B cell (primary cell): ENCODE measurements around the gene HOXB3. TPM values are rescaled to one million over a fixed set of nuclear protein-coding genes. Genes with fewer than 3 reads are reported as not detected.

Source experiments
- ATAC-seq: fragments of 200-7000 bp; cut with Tn5 transposase; one replicate; pipeline ENCODE4 v1.10.0; 2021; ENCODE audit warnings: low read depth, mild to moderate bottlenecking, moderate number of reproducible peaks, moderate library complexity
- CTCF ChIA-PET: fragments of 350-600 bp; sonication (Branson Sonifier 250); formaldehyde crosslinking; loops from one replicate; lab custom pipeline; 2021; ENCODE audit warnings: antibody characterized with exemption, inconsistent platforms; lab: Charles Lee
- POLR2A ChIA-PET: fragments of 350-600 bp; sonication (Branson Sonifier 250); formaldehyde crosslinking; loops from one replicate; lab custom pipeline; 2021; ENCODE audit warnings: antibody characterized with exemption; lab: Charles Lee
- DNase-seq: peaks from one replicate; pipeline ENCODE4 v3.0.0; 2013
- H2AFZ ChIP-seq: 2 replicates; pipeline ENCODE4 v1.6.1; 2012; ENCODE audit warnings: mild to moderate bottlenecking, low read depth, low read length; ENCODE audit not compliant: insufficient read depth, poor library complexity, severe bottlenecking
- H3K27ac ChIP-seq, 2 donors: 1 replicate in 1 of 2; 2 replicates in 1 of 2; pipeline ENCODE4 v1.5.1; 2012 to 2013; ENCODE audit warnings: low read length in 2 of 2, mild to moderate bottlenecking in 2 of 2, moderate library complexity in 1 of 2
- H3K27me3 ChIP-seq, 4 experiments: fragments of 200-600 bp in 1 of 4; sonication (generic) in 1 of 4; replicated peaks in 1 of 4; 1 replicate in 2 of 4; 2 replicates in 2 of 4; pipeline versions ENCODE4 v1.6.1 to v1.7.0; 2013 to 2016; ENCODE audit warnings: low read length in 3 of 4, mild to moderate bottlenecking in 2 of 4, mixed read lengths in 1 of 4, moderate library complexity in 1 of 4; ENCODE audit not compliant: insufficient read depth in 4 of 4, control insufficient read depth in 3 of 4; ENCODE audit errors: control extremely low read depth in 1 of 4
- H3K36me3 ChIP-seq, 2 experiments: replicated peaks in 1 of 2; 1 replicate in 1 of 2; 2 replicates in 1 of 2; pipeline versions ENCODE4 v1.6.1 to v1.7.1; 2013; ENCODE audit warnings: low read length in 1 of 2; ENCODE audit not compliant: insufficient read depth in 2 of 2, control insufficient read depth in 1 of 2; ENCODE audit errors: control extremely low read depth in 1 of 2, extremely low read depth in 1 of 2
- H3K4me1 ChIP-seq, 2 donors: fragments of 200-600 bp in 1 of 2; sonication (generic) in 1 of 2; 1 replicate in 1 of 2; 2 replicates in 1 of 2; pipeline versions ENCODE4 v1.5.1 to v1.6.1; 2013 to 2017; ENCODE audit warnings: low read length in 2 of 2; ENCODE audit not compliant: control insufficient read depth in 2 of 2, insufficient read depth in 2 of 2
- H3K4me2 ChIP-seq: replicated peaks from 2 replicates; pipeline ENCODE3; 2012; ENCODE audit warnings: mild to moderate bottlenecking, low read depth, low read length; ENCODE audit not compliant: poor library complexity, severe bottlenecking
- H3K4me3 ChIP-seq, 5 experiments: fragments of 200-600 bp in 1 of 5; sonication (generic) in 1 of 5; 1 replicate in 3 of 5; 2 replicates in 2 of 5; pipeline versions ENCODE4 v1.5.1 to v1.7.0; 2011 to 2016; ENCODE audit warnings: low read length in 4 of 5, mild to moderate bottlenecking in 4 of 5, low read depth in 2 of 5, control low read depth in 1 of 5, moderate library complexity in 1 of 5; ENCODE audit not compliant: insufficient read depth in 1 of 5; ENCODE audit errors: control extremely low read depth in 1 of 5, extremely low read depth in 1 of 5
- H3K79me2 ChIP-seq: fragments of 200-600 bp; sonication (generic); one replicate; pipeline ENCODE4 v1.6.0; 2016; ENCODE audit warnings: low read length; ENCODE audit not compliant: control insufficient read depth, insufficient read depth
- H3K9ac ChIP-seq: fragments of 200-600 bp; sonication (generic); 2 replicates; pipeline ENCODE4 v1.6.1; 2017; ENCODE audit warnings: mild to moderate bottlenecking, low read length, moderate library complexity
- H3K9me3 ChIP-seq, 3 donors: one replicate each; pipeline versions ENCODE4 v1.6.1 to v1.7.1; 2013; ENCODE audit warnings: low read length in 2 of 3; ENCODE audit not compliant: control insufficient read depth in 2 of 3, insufficient read depth in 1 of 3; ENCODE audit errors: control extremely low read depth in 1 of 3
- H4K20me1 ChIP-seq: 2 replicates; pipeline ENCODE4 v1.6.0; 2012; ENCODE audit warnings: mild to moderate bottlenecking, low read length; ENCODE audit not compliant: insufficient read depth, control insufficient read depth, poor library complexity, severe bottlenecking
- H3K27ac Mint-ChIP-seq: one replicate; pipeline ENCODE4 v1.8.0; 2021; ENCODE audit warnings: mixed read lengths
- H3K27me3 Mint-ChIP-seq: one replicate; pipeline ENCODE4 v1.8.0; 2021; ENCODE audit warnings: mixed read lengths
- H3K4me1 Mint-ChIP-seq: one replicate; pipeline ENCODE4 v1.8.0; 2021; ENCODE audit warnings: mixed read lengths
- H3K4me3 Mint-ChIP-seq: one replicate; pipeline ENCODE4 v1.8.0; 2021; ENCODE audit warnings: mixed read lengths
- H3K9me3 Mint-ChIP-seq: one replicate; pipeline ENCODE4 v1.8.0; 2022; ENCODE audit warnings: mixed read lengths; ENCODE audit not compliant: insufficient read depth
- CTCF ChIP-seq: fragments of 200-600 bp; IDR thresholded peaks from one replicate; pipeline ENCODE4 v1.8.0; 2022; ENCODE audit warnings: antibody characterized with exemption, mild to moderate bottlenecking
- EZH2 ChIP-seq: IDR thresholded peaks from 2 replicates; pipeline ENCODE4 v1.6.1; 2012; ENCODE audit warnings: borderline replicate concordance, low read depth, mild to moderate bottlenecking, moderate library complexity, low read length; ENCODE audit not compliant: insufficient read depth, poor library complexity, severe bottlenecking
- WGBS: methylation state at CpG from one replicate; pipeline ENCODE4 v1.1.5; 2013; ENCODE audit warnings: missing lambda C conversion rate; ENCODE audit not compliant: insufficient coverage; 5-methylcytosine and 5-hydroxymethylcytosine counted together
- intact Hi-C: fragments of 100-400 bp; cut with micrococcal nuclease; formaldehyde crosslinking; loops from one replicate; pipeline ENCODE4 v1.10.0; 2022
- polyA plus RNA-seq: library from polyadenylated mRNA; depleted of rRNA; stranded (reverse); fragments of >200 nt; gene quantifications from 2 replicates; pipeline ENCODE4 v1.2.3, GENCODE V29; 2012
- total RNA-seq, 2 donors: library from RNA; stranded (reverse); fragments of 120-200 nt in 1 of 2; gene quantifications; 1 replicate in 1 of 2; 2 replicates in 1 of 2; pipeline versions ENCODE4 v1.2.3 to v1.2.4, GENCODE V29; 2013 to 2022

HOXB3 gene
- total and polyA plus RNA-seq, 2 donors (not counting 1 experiment from before 2014, with no cell fraction given): 3.0 to 4.0 TPM

GRCh38 chr17:48634493-48635208 is 44.6 kb upstream of the HOXB3 start:
- H3K36me3 ChIP-seq: no peaks in the 10 kb centered on the region
- Mint-ChIP-seq H3K4me3 (no peak overlapping the region), H3K27me3 (peaks cover 88% of the 10 kb centered on the region), H3K27ac (no peak overlapping the region), H3K9me3 (no peaks in the 10 kb centered on the region), H3K4me1 (peaks cover 12% of the 10 kb centered on the region)
- H3K27ac ChIP-seq: no peak overlapping the region
- 67% methylated on average over 18 of the region's 20 CpGs for WGBS
- ATAC-seq (no peak), DNase-seq (no peak)
- TF ChIP-seq CTCF: no peak
- no peak for TF ChIP-seq EZH2
- no peak overlapping the region for H3K9ac ChIP-seq
- H3K4me2 ChIP-seq: no peak overlapping the region
- no peaks in the 10 kb centered on the region for H3K79me2 ChIP-seq
- intact Hi-C loops: no loop called here
- H2AFZ ChIP-seq: no peak overlapping the region
- H3K4me1 ChIP-seq: peaks cover 20 to 36% of the 10 kb centered on the region in 2 donors
- H4K20me1 ChIP-seq: no peaks in the 10 kb centered on the region
- CTCF ChIA-PET: interaction anchor here (0.6 to 2.4 kb wide), 4 partner anchors 9 to 326 kb away, joined by 3 to 8 read pairs (median 4); partner anchors contain the start of gene HOXB5
- POLR2A ChIA-PET: no interaction called here
- H3K4me3 ChIP-seq: no peak overlapping the region
- peaks cover 0 to 15% (median 0%) of the 10 kb centered on the region in 3 donors for H3K9me3 ChIP-seq
- H3K27me3 ChIP-seq: peaks cover 0 to 94% (median 62%) of the 10 kb centered on the region in 4 experiments

GRCh38 chr17:48633266-48633677 is 43.2 kb upstream of the HOXB3 start:
- DNase-seq (no peak), ATAC-seq (no peak)
- H3K4me2 ChIP-seq: peak overlapping the region; percentile 56
- Mint-ChIP-seq H3K9me3 (no peaks in the 10 kb centered on the region), H3K27me3 (peaks cover 92% of the 10 kb centered on the region), H3K27ac (no peak overlapping the region), H3K4me1 (peaks cover 12% of the 10 kb centered on the region), H3K4me3 (peak overlapping the region; percentile 49)
- H3K79me2 ChIP-seq: no peaks in the 10 kb centered on the region
- H3K27ac ChIP-seq: no peak overlapping the region
- H3K4me3 ChIP-seq: no peak overlapping the region
- POLR2A ChIA-PET: no interaction called here
- H2AFZ ChIP-seq: peak overlapping the region; percentile 55
- H3K9me3 ChIP-seq: peaks cover 0 to 15% (median 0%) of the 10 kb centered on the region in 3 donors
- H3K9ac ChIP-seq: no peak overlapping the region
- intact Hi-C loops: no loop called here
- H4K20me1 ChIP-seq: no peaks in the 10 kb centered on the region
- CTCF ChIA-PET: interaction anchor here (2.2 kb wide), 1 partner anchor 11 kb away, joined by 6 read pairs; no protein-coding TSS in a partner anchor
- peaks cover 0 to 97% (median 71%) of the 10 kb centered on the region in 4 experiments for H3K27me3 ChIP-seq
- H3K4me1 ChIP-seq: peaks cover 20 to 36% of the 10 kb centered on the region in 2 donors
- whole genome bisulfite sequencing: 74% methylated on average over 35 of the region's 35 CpGs
- no peaks in the 10 kb centered on the region for H3K36me3 ChIP-seq
- TF ChIP-seq EZH2: no peak
- no peak for TF ChIP-seq CTCF
